ENCODE results near the gene RAB18.
A peak's percentile ranks its signal among the peaks of the same experiment; 100 is the strongest.
"Not testable (repeated sequence)": the region's sequence is repeated elsewhere in the genome, so short reads cannot be mapped to it uniquely, and the experiment has no call there.

The RAB18 gene

GRCh38 chr10:27547047-27547446, 42.9 kb downstream of the RAB18 start:
- no peak for DNase-seq

GRCh38 chr10:27547482-27547881, 43.4 kb downstream of the RAB18 start:
- DNase-seq = no peak

DNA sequence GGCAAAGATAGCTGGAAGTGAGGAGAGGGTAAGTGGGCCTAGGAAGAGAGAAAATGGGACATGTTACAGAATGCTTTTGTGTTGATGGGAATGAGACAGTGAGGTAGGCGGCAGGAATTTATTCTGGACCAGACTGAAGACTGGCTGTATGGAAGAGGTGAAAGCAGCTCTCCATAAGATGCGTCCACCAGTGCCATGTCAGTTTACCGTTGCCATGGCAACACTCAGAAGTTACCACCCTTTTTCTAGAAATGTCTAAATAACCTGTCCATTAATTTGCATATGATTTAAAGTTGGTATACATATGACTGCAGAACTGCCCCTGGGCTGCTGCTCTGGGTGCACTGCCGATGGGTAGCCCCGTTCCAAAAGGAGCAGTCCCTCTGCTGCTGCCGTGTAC, 46.7 kb downstream of the RAB18 start:
- DNase-seq = no peak

DNA sequence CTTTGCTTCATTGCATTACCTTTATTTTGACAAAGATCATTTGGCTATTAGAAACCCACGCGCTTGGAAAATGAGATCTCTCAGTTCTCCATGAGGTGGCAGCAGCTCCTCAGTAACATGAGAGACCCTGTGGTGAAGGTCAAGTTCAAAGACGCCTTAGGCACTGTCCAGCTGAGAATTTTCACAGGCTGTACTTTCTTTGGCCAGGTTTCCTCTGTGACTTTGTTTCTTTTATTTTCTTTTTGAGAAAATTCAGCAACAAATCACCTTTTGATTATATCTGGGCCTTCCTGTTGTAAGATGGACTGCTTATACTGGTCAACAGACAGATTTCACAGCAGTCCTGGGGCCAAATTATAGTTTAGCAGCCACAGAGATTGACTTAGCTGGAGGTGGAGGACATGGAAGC, 54.5 kb downstream of the RAB18 start:
- peak in 21 of 51 donors; percentile 1 to 51 (median 12) for DNase-seq

DNA sequence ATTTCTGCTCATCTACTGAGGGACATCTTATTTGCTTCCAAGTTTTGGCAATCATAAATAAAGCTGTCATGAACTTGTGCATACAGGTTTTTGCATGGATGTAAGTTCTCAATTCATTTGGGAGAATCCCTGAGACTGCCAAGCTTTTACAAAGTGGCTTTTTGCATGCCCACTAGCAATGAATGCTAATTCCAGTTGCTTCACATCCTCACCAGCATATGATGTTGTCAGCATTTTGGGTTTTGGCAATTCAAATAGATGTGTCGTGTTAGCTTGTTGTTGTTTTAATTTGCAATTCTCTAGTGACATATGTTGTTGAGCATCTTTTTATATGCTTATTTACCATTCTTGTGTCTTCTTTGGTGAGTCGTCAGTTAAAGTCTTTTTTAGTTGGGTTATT, 57.2 kb downstream of the RAB18 start:
- DNase-seq = no peak

DNA sequence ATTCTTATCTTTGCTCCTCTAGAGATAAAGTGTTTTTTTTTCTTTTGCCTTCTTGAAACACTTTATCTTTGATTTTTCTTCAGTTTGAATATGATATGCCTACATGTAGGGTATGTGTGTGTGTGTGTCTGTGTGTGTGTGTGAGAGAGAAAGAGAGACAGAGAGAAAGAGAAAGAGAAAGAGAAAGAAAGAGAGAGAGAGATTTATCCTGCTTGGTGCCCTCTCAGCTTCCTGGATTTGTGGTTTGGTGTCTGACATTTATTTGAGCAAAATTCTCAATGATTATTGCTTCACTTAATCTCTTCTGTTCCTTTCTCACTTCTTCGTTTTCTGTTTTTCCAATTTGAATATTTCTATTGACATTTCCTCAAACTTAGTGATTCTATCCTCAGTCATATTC, 60.3 kb downstream of the RAB18 start:
- no peak for DNase-seq

DNA sequence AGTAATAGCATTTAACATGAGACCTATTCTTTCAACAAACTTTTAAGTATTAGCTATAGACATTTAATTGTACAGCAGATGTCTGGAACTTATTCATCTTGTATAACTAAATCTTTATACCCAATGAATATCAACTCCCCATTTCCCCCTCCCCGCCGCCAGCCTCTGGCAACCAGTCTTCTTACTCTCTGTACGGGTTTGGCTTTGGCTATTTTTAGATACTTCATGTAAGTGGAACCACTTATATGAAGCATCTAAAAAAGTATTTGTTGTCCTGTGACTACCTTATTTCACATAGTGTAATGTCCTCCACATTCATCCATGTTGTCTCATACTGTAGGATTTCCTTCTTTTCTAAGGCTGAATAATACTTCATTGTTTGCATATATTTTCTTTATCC, 60.8 kb downstream of the RAB18 start:
- no peak for DNase-seq

DNA sequence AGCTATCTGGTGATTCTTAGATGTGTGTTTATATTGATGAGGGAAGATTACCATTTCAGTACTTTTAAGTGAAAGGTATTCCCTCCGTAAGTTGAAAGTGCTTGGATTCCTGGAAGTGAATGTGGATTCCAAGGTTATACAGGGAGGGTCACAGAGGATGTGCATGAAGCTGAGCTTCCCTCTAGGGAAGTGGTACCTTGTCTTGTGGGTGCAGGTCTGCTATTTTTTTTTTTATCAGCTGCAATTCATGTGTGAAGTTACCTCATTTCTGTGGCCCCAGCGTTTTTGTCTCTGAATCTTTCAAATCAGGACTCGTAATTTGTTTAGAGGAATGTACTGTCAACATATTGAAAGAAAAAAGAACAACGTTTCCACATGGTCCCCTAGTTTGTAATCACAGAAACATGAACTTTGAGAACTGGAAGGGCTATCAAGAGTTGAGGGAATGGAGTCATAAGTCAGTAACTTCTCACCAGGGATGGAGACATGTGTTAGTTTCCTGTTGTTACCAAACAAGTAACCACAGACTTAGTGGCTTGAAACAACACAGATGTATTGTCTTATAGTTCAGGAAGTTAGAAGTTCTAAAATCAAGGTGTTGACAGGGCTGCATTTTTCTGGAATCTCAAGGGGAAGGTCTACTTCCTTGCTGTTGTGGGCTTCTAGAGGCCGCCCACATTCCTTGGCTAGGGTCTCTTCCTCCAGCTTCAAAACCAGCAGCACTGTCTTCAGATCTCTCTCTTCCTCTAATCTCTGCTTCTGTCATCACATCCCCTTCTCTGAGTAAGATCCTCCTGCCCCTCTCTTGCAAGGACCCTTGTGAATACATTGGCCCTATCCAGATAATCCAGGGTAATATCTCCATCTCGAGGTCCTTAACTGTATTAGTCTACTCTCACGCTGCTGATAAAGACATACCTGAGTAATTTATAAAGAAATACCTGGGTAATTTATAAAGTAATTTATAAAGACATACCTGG, 64.4 kb downstream of the RAB18 start:
- no peak for DNase-seq

DNA sequence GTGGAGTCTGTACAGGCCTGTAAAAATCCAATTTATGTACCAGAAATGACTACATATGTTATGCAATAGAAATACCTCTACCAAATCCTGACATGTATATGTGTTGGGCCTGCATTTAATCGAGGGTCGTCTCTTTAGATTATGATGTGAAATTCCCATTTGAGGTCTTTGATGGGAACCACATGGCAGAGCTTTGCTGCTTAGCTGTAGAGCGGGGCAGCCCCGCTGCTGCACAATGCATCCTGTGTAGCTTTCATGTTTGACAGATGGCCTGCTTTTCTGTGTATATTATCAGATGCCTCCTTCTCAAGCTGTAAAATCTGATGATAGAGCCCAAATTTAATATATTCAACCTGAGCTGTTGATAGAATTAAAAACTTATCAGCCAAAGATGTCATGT, 65.8 kb downstream of the RAB18 start:
- DNase-seq = no peak

DNA sequence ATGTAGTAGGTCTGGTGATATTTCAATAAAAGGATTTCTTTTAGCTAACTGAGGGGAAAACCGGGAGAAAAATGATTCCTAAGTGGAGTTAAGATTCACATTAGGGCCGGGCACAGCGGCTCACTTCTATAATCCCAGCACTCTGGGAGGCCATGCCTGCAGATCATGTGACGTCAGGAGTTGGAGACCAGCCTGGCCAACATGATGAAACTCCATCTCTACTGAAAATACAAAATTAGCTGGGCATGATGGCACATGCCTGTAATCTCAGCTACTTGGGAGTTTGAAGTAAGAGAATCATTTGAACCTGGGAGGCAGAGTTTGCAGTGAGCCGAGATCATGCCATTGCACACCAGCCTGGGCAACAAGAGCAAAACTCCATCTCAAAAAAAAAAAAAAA, 72.9 kb downstream of the RAB18 start:
- not testable (repeated sequence) for DNase-seq

DNA sequence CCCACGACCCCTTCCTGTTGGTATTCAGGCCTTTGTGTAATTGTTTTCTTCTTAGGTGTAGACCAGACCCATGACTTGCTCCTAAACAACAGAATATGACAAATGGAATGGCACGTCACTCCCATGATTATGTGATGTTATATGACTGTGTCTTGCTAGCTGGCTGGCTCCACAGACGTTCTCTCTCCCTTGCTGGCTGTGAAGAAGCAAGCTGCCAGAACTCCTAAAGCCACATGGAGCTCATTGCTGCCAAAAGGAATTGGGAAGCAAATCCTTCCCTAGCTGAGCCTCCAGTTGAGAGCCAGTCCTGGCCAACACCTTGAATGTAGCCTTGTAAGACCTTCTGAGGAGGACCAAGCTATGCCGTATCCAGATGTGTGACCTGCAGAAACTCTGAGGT, 74.2 kb downstream of the RAB18 start:
- DNase-seq = no peak

GRCh38 chr10:27581225-27581624, 77.1 kb downstream of the RAB18 start:
- DNase-seq = no peak

- no peak for DNase-seq
Observed at GRCh38 chr10:27584302-27584701, 80.2 kb downstream of the RAB18 start.

Measured in hypothalamus (tissue), 51 donors.